Psoas muscle (tissue), 8 donors: ENCODE measurements around the gene MYORG. TPM values are rescaled to one million over a fixed set of nuclear protein-coding genes. Genes with fewer than 3 reads are reported as not detected.

Source experiments
- ATAC-seq, 4 donors: fragments of 200-7000 bp; cut with Tn5 transposase; one replicate each; pipeline ENCODE4 v1.9.1; 2020; ENCODE audit warnings: moderate library complexity in 3 of 4, mild to moderate bottlenecking in 2 of 4
- DNase-seq, 2 donors: peaks; one replicate each; pipeline ENCODE4 v3.0.0-alpha.2; 2020
- H3K27ac ChIP-seq: fragments of 200-600 bp; one replicate; pipeline ENCODE4 v1.8.0; 2022
- H3K27me3 ChIP-seq, 3 donors: fragments of 200-600 bp in 1 of 3; one replicate each; pipeline versions ENCODE4 v1.6.1 to v1.8.0; 2013 to 2022; ENCODE audit warnings: low read length in 2 of 3, mild to moderate bottlenecking in 2 of 3, moderate library complexity in 1 of 3; ENCODE audit not compliant: insufficient read depth in 3 of 3
- H3K36me3 ChIP-seq, 2 donors: fragments of 200-600 bp in 1 of 2; one replicate each; pipeline versions ENCODE4 v1.6.1 to v1.8.0; 2013 to 2022; ENCODE audit warnings: low read depth in 1 of 2, mild to moderate bottlenecking in 1 of 2, moderate library complexity in 1 of 2; ENCODE audit not compliant: insufficient read depth in 1 of 2
- H3K4me1 ChIP-seq: fragments of 200-600 bp; one replicate; pipeline ENCODE4 v1.8.0; 2022
- H3K4me3 ChIP-seq: fragments of 200-600 bp; one replicate; pipeline ENCODE4 v1.8.0; 2022; ENCODE audit warnings: mild to moderate bottlenecking
- H3K9me3 ChIP-seq: fragments of 200-600 bp; one replicate; pipeline ENCODE4 v1.8.0; 2022
- CTCF ChIP-seq: fragments of 200-600 bp; IDR thresholded peaks from one replicate; pipeline ENCODE4 v1.8.0; 2022; ENCODE audit warnings: antibody characterized with exemption
- WGBS, 3 donors: extraction: QIAGEN DNeasy Blood & Tissue Kit; methylation state at CpG; one replicate each; pipeline versions ENCODE4 v1.1.6 to v1.1.7; 2013; 5-methylcytosine and 5-hydroxymethylcytosine counted together
- intact Hi-C, 2 donors: fragments of 100-400 bp; cut with DNase I; formaldehyde crosslinking; loops; one replicate each; pipeline versions ENCODE4 v1.11.0 to v1.14.2; 2022
- polyA plus RNA-seq, 3 donors: library from polyadenylated mRNA; stranded (reverse); fragments of 200-250 nt; gene quantifications; one replicate each; pipeline ENCODE4 v1.2.3, GENCODE V29; 2013
- total RNA-seq, 4 donors: library from RNA; stranded (reverse); fragmentation: NEBNext Ultra II Directional in 2 of 4; extraction: Animal tissue kit (Norgen Biotek cat#: 25700) in 2 of 4; gene quantifications; one replicate each; pipeline versions ENCODE4 v1.2.1 to v1.2.4, GENCODE V29; 2021 to 2023
- donor health status: healthy with polysubstance abuse.
- donor health status: DM: no; HTN: no; CAD: no; lungs with moderate emphysema.
- donor health status: Bipolar disorder and iron deficiency.
- donor health status: healthy.
- donor health status: DM: yes; HTN: yes; CAD: no.
- donor health status: DM: no; HTN: no; CAD: no.
- donor health status: DM: no; HTN: no; CAD: no.
- donor health status: DM: yes; HTN: yes; CAD: no.

Gene MYORG
- total and polyA plus RNA-seq, 7 donors, result 6.3 to 50.7 (median 28.9) TPM

DNA sequence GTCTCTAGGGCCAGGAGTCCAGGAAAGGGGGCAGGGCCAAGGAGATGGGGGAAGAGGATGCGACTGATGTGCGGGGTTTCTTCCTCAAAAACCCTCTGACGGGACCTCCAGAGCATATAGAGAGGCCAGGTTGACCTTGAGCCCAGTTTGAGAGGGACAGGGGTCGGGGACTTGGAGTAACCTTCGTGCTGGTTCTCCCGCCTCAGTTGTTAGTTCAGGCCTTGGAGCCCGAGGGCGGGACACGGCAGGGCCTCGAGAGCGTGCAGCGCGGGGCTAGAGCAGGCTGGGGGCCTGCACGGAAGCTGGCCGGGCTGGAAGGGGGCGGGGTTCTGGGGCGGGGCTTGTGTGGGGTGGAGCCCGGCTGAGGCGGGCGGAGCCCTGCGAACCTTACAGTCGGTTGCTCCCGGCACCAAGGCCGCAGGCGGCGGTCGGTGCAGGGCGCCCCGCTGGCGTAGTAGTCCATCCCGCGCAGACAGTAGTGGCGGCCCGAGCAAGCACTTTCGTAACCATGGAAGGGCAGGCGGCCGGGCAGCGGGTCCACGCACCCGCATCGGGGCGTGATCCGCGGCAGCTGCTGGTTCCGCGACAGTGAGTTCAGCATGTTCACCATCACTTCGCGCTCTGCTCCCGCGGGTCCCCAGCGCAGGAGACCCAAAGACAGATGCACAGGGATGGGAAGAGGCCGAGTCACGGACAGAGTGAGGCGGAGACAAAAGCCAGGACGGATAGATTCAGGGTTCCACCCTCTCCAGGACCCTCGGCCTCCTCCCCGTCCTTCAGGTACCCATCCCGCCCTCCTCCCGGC is 4.0 kb upstream of the MYORG start:
- no peaks in the 10 kb centered on the region for H3K36me3 ChIP-seq
- no peak for TF ChIP-seq CTCF
- H3K4me1 ChIP-seq, result peaks cover 13% of the 10 kb centered on the region
- H3K27me3 ChIP-seq, result no peaks in the 10 kb centered on the region
- peak overlapping the region; percentile 21 for H3K27ac ChIP-seq
- no peaks in the 10 kb centered on the region for H3K9me3 ChIP-seq
- 3 to 5% (median 4%) methylated on average over 51 to 59 of the region's 59 CpGs for WGBS, 3 donors
- peak; percentile 80 to 87 for DNase-seq
- peak; percentile 52 to 71 (median 60) for ATAC-seq
- intact Hi-C loops, result no loop called here
- H3K4me3 ChIP-seq, result peak overlapping the region; percentile 78

- no peak for DNase-seq
- Histone ChIP-seq H3K9me3 (no peaks in the 10 kb centered on the region), H3K36me3 (no peaks in the 10 kb centered on the region), H3K27ac (peak overlapping the region; percentile 21), H3K4me3 (peak overlapping the region; percentile 78), H3K4me1 (peaks cover 19% of the 10 kb centered on the region), H3K27me3 (no peaks in the 10 kb centered on the region)
- ATAC-seq, result no peak
- TF ChIP-seq CTCF, result no peak
- intact Hi-C loops, result no loop called here
- WGBS, 3 donors, result 56 to 62% (median 60%) methylated on average over 24 of the region's 24 CpGs
Observed at GRCh38 chr9:34380034-34380510, 3.4 kb upstream of the MYORG start.

GRCh38 chr9:34379334-34380033 is 2.8 kb upstream of the MYORG start:
- WGBS, 3 donors, result 20 to 25% (median 21%) methylated on average over 34 to 35 of the region's 35 CpGs
- ATAC-seq, result peak; percentile 54 to 64 (median 60)
- Histone ChIP-seq H3K4me1 (peaks cover 23% of the 10 kb centered on the region), H3K27me3 (no peaks in the 10 kb centered on the region), H3K27ac (no peak overlapping the region), H3K9me3 (no peaks in the 10 kb centered on the region), H3K4me3 (peak overlapping the region; percentile 78), H3K36me3 (no peaks in the 10 kb centered on the region)
- TF ChIP-seq CTCF, result peak; percentile 98
- peak; percentile 87 to 93 for DNase-seq
- intact Hi-C loops, result loop anchor here (1.0 to 5.0 kb wide), 2 partner anchors 47 to 122 kb away; no protein-coding TSS in a partner anchor

- Histone ChIP-seq H3K4me3 (no peak overlapping the region), H3K4me1 (peaks cover 29% of the 10 kb centered on the region), H3K9me3 (no peaks in the 10 kb centered on the region), H3K36me3 (no peaks in the 10 kb centered on the region), H3K27me3 (no peaks in the 10 kb centered on the region), H3K27ac (no peak overlapping the region)
- ATAC-seq (no peak), DNase-seq (no peak)
- WGBS, 3 donors, result 91 to 97% (median 95%) methylated on average over 3 of the region's 3 CpGs
- no peak for TF ChIP-seq CTCF
- intact Hi-C loops, result loop anchor here (1.0 to 5.0 kb wide), 2 partner anchors 46 to 121 kb away; no protein-coding TSS in a partner anchor
Observed at GRCh38 chr9:34378376-34379060, 1.8 kb upstream of the MYORG start.
